Measurements from ENCODE around the gene CAMSAP1.
"Not testable (repeated sequence)": the region's sequence is repeated elsewhere in the genome, so short reads cannot be mapped to it uniquely, and the experiment has no call there.

Gene CAMSAP1

GRCh38 chr9:135901031-135901758 lies 6.2 kb downstream of the CAMSAP1 start:
- no peak for TF ChIP-seq CTCF (IDR thresholded peaks at IDR 0.05; ENCODE audit: low read depth, low read length, missing control alignments)
- no peak overlapping the region for H3K4me3 ChIP-seq (replicated peaks; ENCODE audit: low read depth, low read length)
- DNase-seq (ENCODE audit: extremely low read depth, low read depth): no peak

- no peak for TF ChIP-seq CTCF (IDR thresholded peaks at IDR 0.05; ENCODE audit: low read depth, low read length, missing control alignments)
- peak; percentile 95 for DNase-seq (ENCODE audit: extremely low read depth, low read depth)
- no peak overlapping the region for H3K4me3 ChIP-seq (replicated peaks; ENCODE audit: low read depth, low read length)
These were observed 8.5 kb downstream of the CAMSAP1 start for GRCh38 chr9:135898634-135899407.

GRCh38 chr9:135896626-135897025 lies 10.7 kb downstream of the CAMSAP1 start:
- TF ChIP-seq CTCF (IDR thresholded peaks at IDR 0.05; ENCODE audit: low read depth, low read length, missing control alignments): no peak
- H3K4me3 ChIP-seq (replicated peaks; ENCODE audit: low read depth, low read length): no peak overlapping the region
- no peak for DNase-seq (ENCODE audit: extremely low read depth, low read depth)

GRCh38 chr9:135896205-135896604 lies 11.1 kb downstream of the CAMSAP1 start:
- DNase-seq (ENCODE audit: extremely low read depth, low read depth): no peak
- H3K4me3 ChIP-seq (replicated peaks; ENCODE audit: low read depth, low read length): no peak overlapping the region
- TF ChIP-seq CTCF (IDR thresholded peaks at IDR 0.05; ENCODE audit: low read depth, low read length, missing control alignments): no peak

GRCh38 chr9:135895202-135895848 lies 12.0 kb downstream of the CAMSAP1 start:
- DNase-seq (ENCODE audit: extremely low read depth, low read depth): no peak
- no peak overlapping the region for H3K4me3 ChIP-seq (replicated peaks; ENCODE audit: low read depth, low read length)
- TF ChIP-seq CTCF (IDR thresholded peaks at IDR 0.05; ENCODE audit: low read depth, low read length, missing control alignments): no peak

- no peak for TF ChIP-seq CTCF (IDR thresholded peaks at IDR 0.05; ENCODE audit: low read depth, low read length, missing control alignments)
- H3K4me3 ChIP-seq (replicated peaks; ENCODE audit: low read depth, low read length): no peak overlapping the region
- DNase-seq (ENCODE audit: extremely low read depth, low read depth): no peak
These were observed 14.2 kb downstream of the CAMSAP1 start for GRCh38 chr9:135893104-135893503.

GRCh38 chr9:135892327-135892726 lies 15.0 kb downstream of the CAMSAP1 start:
- H3K4me3 ChIP-seq (replicated peaks; ENCODE audit: low read depth, low read length); DNase-seq (ENCODE audit: extremely low read depth, low read depth): not testable (repeated sequence)

Data from HFF-Myc (cell line).